Tibial nerve (tissue), 4 donors: ENCODE data around the gene DNAJB4. TPM values are rescaled to one million over a fixed set of nuclear protein-coding genes. Genes with fewer than 3 reads are reported as not detected.

Source experiments
- DNase-seq, 2 donors: peaks; one replicate each; pipeline ENCODE4 v3.0.0-alpha.2; 2019; ENCODE audit warnings: low spot score in 2 of 2
- H3K27ac ChIP-seq, 4 donors: fragments of 200-600 bp; sonication (generic) in 3 of 4; one replicate each; pipeline ENCODE4 v1.5.1; 2017 to 2019; ENCODE audit warnings: mild to moderate bottlenecking in 1 of 4
- H3K27me3 ChIP-seq, 2 donors: fragments of 200-600 bp; sonication (generic) in 1 of 2; one replicate each; pipeline versions ENCODE4 v1.5.1 to v1.6.0; 2017 to 2019
- H3K36me3 ChIP-seq, 3 donors: fragments of 200-600 bp; sonication (generic); one replicate each; pipeline ENCODE4 v1.5.1; 2018 to 2019
- H3K4me1 ChIP-seq, 4 donors: fragments of 200-600 bp; sonication (generic) in 3 of 4; one replicate each; pipeline ENCODE4 v1.5.1; 2017 to 2019
- H3K4me3 ChIP-seq, 4 donors: fragments of 200-600 bp; sonication (generic) in 3 of 4; one replicate each; pipeline ENCODE4 v1.5.1; 2017 to 2019; ENCODE audit warnings: mild to moderate bottlenecking in 1 of 4, moderate library complexity in 1 of 4
- H3K9me3 ChIP-seq, 4 donors: fragments of 200-600 bp; sonication (generic) in 3 of 4; one replicate each; pipeline ENCODE4 v1.5.1; 2017 to 2019
- CTCF ChIP-seq, 5 experiments: fragments of 200-600 bp in 3 of 5; fragments of 450-650 bp in 2 of 5; sonication (generic) in 3 of 5; IDR thresholded peaks; one replicate each; pipeline ENCODE4 v1.5.1; 2016 to 2019; ENCODE audit warnings: antibody characterized with exemption in 5 of 5, mild to moderate bottlenecking in 3 of 5, moderate library complexity in 2 of 5
- EP300 ChIP-seq, 2 donors: sonication (generic); formaldehyde crosslinking; IDR thresholded peaks; one replicate each; pipeline ENCODE4 v1.6.1; 2017; ENCODE audit warnings: antibody characterized with exemption in 2 of 2, mild to moderate bottlenecking in 1 of 2
- POLR2A ChIP-seq, 2 donors: fragments of 450-650 bp; IDR thresholded peaks; one replicate each; pipeline ENCODE4 v1.6.1; 2017; ENCODE audit warnings: antibody characterized with exemption in 2 of 2, mild to moderate bottlenecking in 2 of 2, moderate library complexity in 2 of 2
- WGBS, 2 donors: methylation state at CpG; one replicate each; pipeline ENCODE4 v1.1.5; 2018; 5-methylcytosine and 5-hydroxymethylcytosine counted together
- total RNA-seq, 4 donors: library from RNA; depleted of rRNA; stranded (reverse); fragments of >200 nt; gene quantifications; one replicate each; pipeline ENCODE4 v1.1.0, GENCODE V29; 2016

The DNAJB4 gene
- total RNA-seq, 4 donors from 2014 or later = 33.9 to 38.0 (median 35.6) TPM

GRCh38 chr1:78029793-78030192 is 25.1 kb downstream of the DNAJB4 start:
- Histone ChIP-seq H3K27ac (no peak overlapping the region), H3K27me3 (no peaks in the 10 kb centered on the region), H3K4me1 (no peaks in the 10 kb centered on the region), H3K9me3 (no peaks in the 10 kb centered on the region), H3K36me3 (no peaks in the 10 kb centered on the region), H3K4me3 (no peak overlapping the region)
- no peak for TF ChIP-seq EP300 (IDR thresholded peaks at IDR 0.05)
- TF ChIP-seq CTCF (IDR thresholded peaks at IDR 0.05) = no peak
- TF ChIP-seq POLR2A (IDR thresholded peaks at IDR 0.05) = no peak
- no peak for DNase-seq
- WGBS, 2 donors = 40 to 54% methylated on average over 4 of the region's 4 CpGs

- Histone ChIP-seq H3K9me3 (no peaks in the 10 kb centered on the region), H3K4me3 (no peak overlapping the region), H3K36me3 (no peaks in the 10 kb centered on the region), H3K4me1 (no peaks in the 10 kb centered on the region), H3K27me3 (no peaks in the 10 kb centered on the region), H3K27ac (no peak overlapping the region)
- WGBS, 2 donors = 83 to 94% methylated on average over 4 of the region's 4 CpGs
- no peak for DNase-seq
- TF ChIP-seq EP300 (IDR thresholded peaks at IDR 0.05) (no peak), CTCF (IDR thresholded peaks at IDR 0.05) (no peak), POLR2A (IDR thresholded peaks at IDR 0.05) (no peak)
Observed at GRCh38 chr1:78032996-78033796, 28.5 kb downstream of the DNAJB4 start.

GRCh38 chr1:78033797-78034172 is 29.0 kb downstream of the DNAJB4 start:
- no peak for DNase-seq
- Histone ChIP-seq H3K4me3 (no peak overlapping the region), H3K27me3 (no peaks in the 10 kb centered on the region), H3K9me3 (no peaks in the 10 kb centered on the region), H3K4me1 (no peaks in the 10 kb centered on the region), H3K36me3 (no peaks in the 10 kb centered on the region), H3K27ac (no peak overlapping the region)
- TF ChIP-seq POLR2A (IDR thresholded peaks at IDR 0.05) (no peak), EP300 (IDR thresholded peaks at IDR 0.05) (no peak), CTCF (IDR thresholded peaks at IDR 0.05) (no peak)
- 81 to 94% methylated on average over 3 of the region's 3 CpGs for WGBS, 2 donors

GRCh38 chr1:78035121-78035520 is 30.4 kb downstream of the DNAJB4 start:
- H3K36me3 ChIP-seq = no peaks in the 10 kb centered on the region
- no peak for TF ChIP-seq CTCF (IDR thresholded peaks at IDR 0.05)
- no peaks in the 10 kb centered on the region for H3K4me1 ChIP-seq
- no peak overlapping the region for H3K4me3 ChIP-seq
- H3K27me3 ChIP-seq = no peaks in the 10 kb centered on the region
- 87 to 94% methylated on average over 2 of the region's 2 CpGs for WGBS, 2 donors
- H3K27ac ChIP-seq = no peak overlapping the region
- DNase-seq = no peak
- no peaks in the 10 kb centered on the region for H3K9me3 ChIP-seq

GRCh38 chr1:78036450-78036849 is 31.7 kb downstream of the DNAJB4 start:
- H3K4me1 ChIP-seq = no peaks in the 10 kb centered on the region
- no peak for TF ChIP-seq POLR2A (IDR thresholded peaks at IDR 0.05)
- TF ChIP-seq CTCF (IDR thresholded peaks at IDR 0.05) = no peak
- TF ChIP-seq EP300 (IDR thresholded peaks at IDR 0.05) = no peak
- H3K27me3 ChIP-seq = no peaks in the 10 kb centered on the region
- H3K36me3 ChIP-seq = no peaks in the 10 kb centered on the region
- H3K9me3 ChIP-seq = no peaks in the 10 kb centered on the region
- no peak overlapping the region for H3K4me3 ChIP-seq
- DNase-seq = no peak
- WGBS, 2 donors = 76 to 78% methylated on average over 5 of the region's 5 CpGs
- no peak overlapping the region for H3K27ac ChIP-seq
